Activated CD8-positive, alpha-beta T cell treated with anti-CD3 and anti-CD28 coated beads, Interleukin-2, amount 10 ng/mL, durations not matched to agents 7 days and 5 days (primary cell): ENCODE measurements around the gene TMEM245. TPM values are rescaled to one million over a fixed set of nuclear protein-coding genes. Genes with fewer than 3 reads are reported as not detected.

Experiments
- ATAC-seq: fragments of 150-1000 bp; cut with Tn5 transposase; one replicate; pipeline ENCODE4 v1.10.0; 2021; ENCODE audit warnings: moderate library complexity
- CTCF ChIA-PET: fragments of 350-600 bp; sonication (Branson Sonifier 250); formaldehyde crosslinking; loops from one replicate; lab custom pipeline; 2021; ENCODE audit warnings: antibody characterized with exemption; lab: Charles Lee
- POLR2A ChIA-PET: fragments of 350-600 bp; sonication (Branson Sonifier 250); formaldehyde crosslinking; loops from one replicate; lab custom pipeline; 2021; ENCODE audit warnings: antibody characterized with exemption; lab: Charles Lee
- DNase-seq: peaks from one replicate; pipeline ENCODE4 v3.0.0-alpha.2; 2020
- H3K27ac Mint-ChIP-seq: one replicate; pipeline ENCODE4 v1.8.0; 2021; ENCODE audit warnings: mild to moderate bottlenecking, mixed read lengths
- H3K27me3 Mint-ChIP-seq: one replicate; pipeline ENCODE4 v1.8.0; 2021; ENCODE audit warnings: low read depth, mixed read lengths
- H3K36me3 Mint-ChIP-seq: one replicate; pipeline ENCODE4 v1.8.0; 2021; ENCODE audit warnings: low read depth, mixed read lengths
- H3K4me1 Mint-ChIP-seq: one replicate; pipeline ENCODE4 v1.8.0; 2021; ENCODE audit warnings: low read depth, mixed read lengths
- H3K4me3 Mint-ChIP-seq: one replicate; pipeline ENCODE4 v1.8.0; 2021; ENCODE audit warnings: mild to moderate bottlenecking, mixed read lengths
- H3K9me3 Mint-ChIP-seq: one replicate; pipeline ENCODE4 v1.8.0; 2022; ENCODE audit warnings: mixed read lengths; ENCODE audit not compliant: insufficient read depth
- total RNA-seq, 2 experiments: library from RNA; stranded (reverse); gene quantifications; one replicate each; pipeline ENCODE4 v1.2.3, GENCODE V29; 2021

Gene TMEM245
- total RNA-seq, 2 experiments from 2014 or later: 27.4 to 30.2 TPM

DNA sequence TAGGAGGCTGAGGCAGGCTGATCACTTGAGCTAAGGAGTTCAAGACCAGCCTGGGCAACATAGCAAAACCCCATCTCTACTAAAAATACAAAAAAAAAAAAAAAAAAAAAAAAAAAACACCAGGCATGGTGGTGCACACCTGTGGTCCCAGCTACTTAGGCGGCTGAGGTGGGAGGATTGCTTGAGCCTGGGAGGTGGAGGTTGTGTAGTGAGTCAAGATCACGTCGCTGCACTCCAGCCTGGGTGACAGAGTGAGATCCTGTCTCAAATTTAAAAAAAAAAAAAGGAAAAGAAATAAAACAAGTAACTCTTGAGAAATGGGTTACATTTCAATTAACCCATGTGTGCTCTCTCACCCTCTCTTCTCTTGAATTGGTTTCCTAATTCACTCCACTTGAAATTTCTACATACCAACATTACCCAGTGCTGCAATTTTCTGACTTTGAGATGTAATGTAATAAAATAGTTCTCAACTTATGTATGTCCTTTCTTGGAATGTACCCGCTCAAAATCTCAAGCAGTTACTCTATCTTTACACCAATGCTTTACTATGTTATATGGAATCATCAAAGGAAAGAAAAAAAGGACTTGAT is 35.8 kb downstream of the TMEM245 start:
- Mint-ChIP-seq H3K27me3 (no peaks in the 10 kb centered on the region), H3K27ac (no peak overlapping the region), H3K4me1 (peaks cover 2% of the 10 kb centered on the region), H3K36me3 (peaks cover 57% of the 10 kb centered on the region), H3K9me3 (no peaks in the 10 kb centered on the region), H3K4me3 (no peak overlapping the region)
- ATAC-seq: no peak
- POLR2A ChIA-PET: interaction anchor here (0.6 kb wide), 1 partner anchor 345 kb away, joined by 3 read pairs; no protein-coding TSS in a partner anchor
- CTCF ChIA-PET: no interaction called here
- DNase-seq: no peak

DNA sequence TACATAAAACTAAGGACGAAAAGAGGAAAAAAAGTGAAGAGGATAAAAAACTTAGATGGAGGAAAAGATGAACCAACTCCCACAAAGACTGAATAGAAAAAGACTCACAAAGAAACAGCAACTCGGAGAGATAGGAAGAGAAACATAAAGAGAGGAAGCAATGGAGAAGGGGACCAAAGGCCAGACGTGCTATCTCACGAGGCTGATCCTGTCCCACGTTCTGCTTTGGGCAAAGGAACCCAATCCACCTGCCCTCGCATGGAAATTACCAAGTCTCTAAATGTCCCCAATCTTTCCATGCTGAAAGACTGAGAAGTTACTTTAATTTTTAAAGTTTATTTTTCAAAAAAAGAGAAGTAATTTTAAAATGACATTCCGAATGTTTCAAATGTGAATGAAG is 36.6 kb downstream of the TMEM245 start:
- POLR2A ChIA-PET: interaction anchor here (0.6 kb wide), 1 partner anchor 346 kb away, joined by 3 read pairs; no protein-coding TSS in a partner anchor
- Mint-ChIP-seq H3K27me3 (no peaks in the 10 kb centered on the region), H3K4me3 (no peak overlapping the region), H3K36me3 (peaks cover 61% of the 10 kb centered on the region), H3K9me3 (no peaks in the 10 kb centered on the region), H3K4me1 (peaks cover 2% of the 10 kb centered on the region), H3K27ac (no peak overlapping the region)
- DNase-seq (no peak), ATAC-seq (no peak)
- CTCF ChIA-PET: no interaction called here

DNA sequence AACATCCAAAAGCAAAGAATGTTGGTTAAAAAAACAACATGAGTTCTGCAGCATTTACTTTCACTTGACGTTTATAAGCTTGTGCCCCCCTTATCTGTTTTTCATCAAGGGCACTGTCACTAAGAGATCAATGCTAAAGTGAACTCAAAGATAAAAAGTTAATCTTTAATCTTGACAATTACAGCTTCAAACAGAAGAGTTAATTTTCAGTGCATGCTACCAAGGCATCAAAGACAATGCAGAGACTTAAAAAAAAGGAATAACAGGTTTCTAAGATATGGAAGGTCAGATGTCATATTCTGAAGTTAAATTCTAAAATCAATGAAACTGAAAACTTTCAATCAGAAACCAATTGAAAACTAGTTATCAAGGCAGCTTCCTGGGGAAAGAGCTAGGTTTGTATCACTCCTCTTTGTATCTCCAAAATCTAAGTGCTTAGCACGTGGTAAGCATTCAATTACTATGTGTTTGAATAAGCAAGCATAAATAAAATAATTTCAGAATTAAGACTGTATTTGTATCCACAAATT is 37.6 kb downstream of the TMEM245 start:
- CTCF ChIA-PET: interaction anchor here (1.1 kb wide), 1 partner anchor 18 kb away, joined by 3 read pairs; no protein-coding TSS in a partner anchor
- Mint-ChIP-seq H3K4me1 (peaks cover 2% of the 10 kb centered on the region), H3K4me3 (no peak overlapping the region), H3K27me3 (no peaks in the 10 kb centered on the region), H3K36me3 (peaks cover 65% of the 10 kb centered on the region), H3K27ac (no peak overlapping the region), H3K9me3 (no peaks in the 10 kb centered on the region)
- ATAC-seq (no peak), DNase-seq (no peak)
- POLR2A ChIA-PET: interaction anchor here (0.6 to 0.7 kb wide), 2 partner anchors 34 to 47 kb away, joined by 3 read pairs; no protein-coding TSS in a partner anchor

DNA sequence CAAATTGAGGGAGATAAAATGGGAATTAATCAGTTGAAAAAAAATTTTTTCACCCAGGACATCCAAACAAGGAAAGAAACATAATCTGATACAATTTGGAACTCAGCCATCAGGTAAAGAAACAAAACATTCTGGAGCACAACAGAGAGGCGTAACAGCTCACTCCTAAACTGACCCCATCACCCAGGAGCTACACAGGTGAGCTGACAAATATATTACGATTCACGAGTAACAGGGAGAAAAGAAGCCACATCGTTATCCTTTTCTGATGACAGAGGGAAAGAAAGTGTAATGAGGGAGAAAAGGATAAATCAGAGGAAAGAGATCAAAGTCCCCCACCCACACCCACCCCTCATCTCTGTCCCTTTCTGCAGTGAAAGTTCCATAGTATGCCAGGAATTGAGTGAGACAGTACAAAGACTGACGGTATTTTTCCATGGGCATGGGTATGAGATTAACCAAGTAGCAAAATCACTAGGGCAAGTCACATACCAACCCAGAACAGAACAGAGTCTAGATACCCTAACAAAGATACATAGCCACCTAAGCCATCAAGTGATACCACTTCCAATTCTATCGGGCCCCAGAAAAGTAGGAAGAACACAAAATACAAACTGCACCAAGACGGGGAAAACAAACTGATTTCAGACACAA is 45.4 kb downstream of the TMEM245 start:
- H3K9me3 Mint-ChIP-seq: no peaks in the 10 kb centered on the region
- POLR2A ChIA-PET: no interaction called here
- H3K36me3 Mint-ChIP-seq: peaks cover 51% of the 10 kb centered on the region
- ATAC-seq (no peak), DNase-seq (no peak)
- H3K27ac Mint-ChIP-seq: no peak overlapping the region
- CTCF ChIA-PET: no interaction called here
- H3K4me3 Mint-ChIP-seq: no peak overlapping the region
- H3K4me1 Mint-ChIP-seq: no peaks in the 10 kb centered on the region
- H3K27me3 Mint-ChIP-seq: no peaks in the 10 kb centered on the region

DNA sequence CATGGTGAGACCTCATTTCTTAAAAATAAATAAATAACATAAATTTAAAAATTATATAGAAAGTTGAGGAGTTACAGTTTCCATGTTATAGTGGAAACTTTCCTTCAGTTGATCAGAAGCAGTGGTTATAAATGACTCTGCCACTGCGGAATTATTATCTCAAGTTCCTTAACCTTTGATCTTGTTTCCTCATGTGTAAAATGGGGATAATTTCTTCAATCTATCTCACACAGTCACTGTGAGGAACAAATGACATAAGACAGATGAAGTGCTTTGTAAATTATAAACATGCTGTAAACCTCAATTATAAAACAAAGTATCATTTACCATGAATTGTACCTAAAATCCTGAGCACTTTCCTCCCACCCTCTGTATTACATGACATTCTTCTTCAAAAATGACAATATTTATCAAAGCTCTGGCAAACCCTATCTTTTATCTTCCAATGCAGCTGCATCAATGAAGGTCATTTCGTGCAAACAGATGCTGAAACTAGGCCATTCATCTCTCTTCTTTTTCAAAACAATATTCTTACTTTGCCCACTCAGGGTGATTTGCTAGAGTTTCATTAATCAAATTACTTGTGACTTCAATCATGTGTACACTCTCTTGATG is 46.8 kb downstream of the TMEM245 start:
- no peaks in the 10 kb centered on the region for H3K27me3 Mint-ChIP-seq

DNA sequence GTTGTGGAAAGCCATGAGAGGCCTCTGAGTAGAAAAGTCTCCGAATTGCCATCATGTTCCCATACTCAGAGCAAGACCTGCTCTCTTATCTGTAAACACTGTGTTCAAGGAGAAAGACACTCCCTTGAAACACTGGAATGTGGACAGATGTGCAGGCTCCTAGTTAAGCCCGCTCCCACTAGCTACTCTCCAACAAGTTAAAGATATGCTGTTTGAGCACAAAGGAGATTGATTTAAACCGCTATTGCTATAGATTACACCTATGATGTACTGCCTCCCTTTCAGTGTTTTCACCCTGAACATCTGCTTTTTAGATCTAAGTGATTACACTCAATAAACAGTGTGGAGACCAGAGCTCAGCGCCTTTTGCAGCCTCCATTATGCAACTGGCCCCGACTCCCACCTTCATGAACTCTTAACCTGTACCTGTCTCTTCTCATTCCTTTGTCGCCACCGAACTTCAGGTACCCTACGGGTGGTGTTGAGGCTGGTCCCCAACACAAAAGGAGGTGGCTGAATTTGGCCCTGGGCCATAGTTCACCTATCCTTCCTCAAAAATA is 47.5 kb downstream of the TMEM245 start:
- ChIA-PET CTCF (no interaction called here), POLR2A (no interaction called here)
- H3K36me3 Mint-ChIP-seq: peaks cover 37% of the 10 kb centered on the region
- no peak overlapping the region for H3K4me3 Mint-ChIP-seq
- no peak overlapping the region for H3K27ac Mint-ChIP-seq
- ATAC-seq: no peak
- no peak for DNase-seq
- no peaks in the 10 kb centered on the region for H3K9me3 Mint-ChIP-seq
- no peaks in the 10 kb centered on the region for H3K4me1 Mint-ChIP-seq
- no peaks in the 10 kb centered on the region for H3K27me3 Mint-ChIP-seq

More for the DNA sequence above, 46.8 kb downstream of the TMEM245 start:
- Mint-ChIP-seq H3K36me3 (peaks cover 37% of the 10 kb centered on the region), H3K4me3 (no peak overlapping the region), H3K27ac (no peak overlapping the region), H3K9me3 (no peaks in the 10 kb centered on the region), H3K4me1 (no peaks in the 10 kb centered on the region)
- DNase-seq: no peak
- CTCF ChIA-PET: no interaction called here
- ATAC-seq: no peak
- POLR2A ChIA-PET: no interaction called here

DNA sequence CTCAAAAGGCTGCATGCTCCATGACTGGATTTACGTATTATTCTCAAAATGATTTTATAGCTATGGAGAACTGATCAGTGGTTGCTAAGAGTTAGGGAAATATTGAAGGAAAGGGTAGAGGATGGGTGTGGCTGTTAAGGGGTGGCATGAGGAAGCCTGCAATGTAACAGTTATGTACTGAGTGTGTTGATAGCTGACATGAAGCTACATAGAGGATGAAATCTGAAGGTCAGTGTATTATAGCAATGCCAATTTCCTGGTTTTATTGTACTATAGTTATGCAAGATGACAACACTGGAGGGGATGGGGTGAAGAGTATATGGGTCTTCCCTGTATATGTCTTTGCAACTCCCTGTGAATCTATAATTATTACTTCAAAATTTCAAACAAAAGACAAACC is 51.0 kb downstream of the TMEM245 start:
- H3K36me3 Mint-ChIP-seq: peaks cover 28% of the 10 kb centered on the region
- no peaks in the 10 kb centered on the region for H3K27me3 Mint-ChIP-seq
- H3K27ac Mint-ChIP-seq: no peak overlapping the region
- H3K9me3 Mint-ChIP-seq: no peaks in the 10 kb centered on the region
- ChIA-PET CTCF (no interaction called here), POLR2A (no interaction called here)
- ATAC-seq (no peak), DNase-seq (no peak)
- H3K4me3 Mint-ChIP-seq: no peak overlapping the region
- no peaks in the 10 kb centered on the region for H3K4me1 Mint-ChIP-seq

DNA sequence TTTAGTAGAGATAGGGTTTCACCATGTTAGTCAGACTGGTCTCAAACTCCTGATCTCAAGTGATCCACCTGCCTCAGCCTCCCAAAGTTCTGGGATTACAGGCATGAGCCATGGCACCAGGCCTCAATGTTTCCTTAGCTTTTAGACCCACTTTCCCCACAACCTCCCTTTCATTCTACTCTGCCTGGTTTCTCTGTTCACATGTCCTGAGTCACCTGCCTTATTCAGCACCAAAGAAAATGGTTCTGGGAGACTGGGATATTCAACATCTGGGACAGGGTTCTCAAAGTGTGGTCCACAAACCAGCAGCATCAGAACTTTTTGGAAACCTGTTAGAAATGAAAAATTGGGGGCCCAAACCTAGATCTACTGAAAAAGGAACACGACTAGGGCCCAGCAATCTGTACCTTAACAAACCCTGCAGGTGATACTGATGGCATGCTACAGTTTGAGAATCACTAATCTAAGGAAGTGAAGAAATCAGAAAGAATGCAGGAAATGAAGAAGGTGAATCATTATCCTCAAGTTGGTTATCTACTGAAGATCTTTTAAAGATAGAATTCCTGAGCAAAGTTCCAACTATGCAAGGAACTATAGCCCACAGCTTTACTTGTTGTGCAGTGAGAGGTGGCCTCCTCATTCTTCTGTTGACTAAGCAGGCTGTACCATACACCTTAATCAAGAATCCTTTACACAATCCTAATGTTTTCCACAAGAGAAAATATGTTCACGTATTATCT is 54.6 kb downstream of the TMEM245 start:
- Mint-ChIP-seq H3K9me3 (no peaks in the 10 kb centered on the region), H3K4me1 (no peaks in the 10 kb centered on the region), H3K36me3 (peaks cover 28% of the 10 kb centered on the region), H3K27me3 (no peaks in the 10 kb centered on the region), H3K4me3 (no peak overlapping the region), H3K27ac (no peak overlapping the region)
- ATAC-seq: no peak
- DNase-seq: no peak
- CTCF ChIA-PET: no interaction called here
- POLR2A ChIA-PET: no interaction called here

DNA sequence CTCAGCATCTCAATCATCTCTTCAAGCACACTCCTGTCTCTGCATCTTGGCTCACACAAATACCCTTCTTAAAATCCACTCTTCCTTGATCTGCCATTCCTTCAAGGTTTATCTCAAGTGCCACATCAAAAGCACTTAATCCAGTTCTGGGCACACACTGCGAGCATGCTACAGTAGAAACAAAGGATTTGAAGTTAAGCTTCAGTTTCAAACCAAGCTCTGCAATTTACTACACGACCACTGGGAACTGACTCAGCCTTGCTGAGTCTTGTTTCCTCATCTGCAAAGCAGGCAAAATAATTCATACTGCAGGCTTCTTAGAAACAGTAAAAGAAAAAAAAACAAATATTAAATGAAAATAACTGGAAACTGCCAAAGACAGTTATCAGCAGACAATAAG is 56.0 kb downstream of the TMEM245 start:
- DNase-seq (no peak), ATAC-seq (no peak)
- H3K27ac Mint-ChIP-seq: no peak overlapping the region
- POLR2A ChIA-PET: no interaction called here
- H3K9me3 Mint-ChIP-seq: no peaks in the 10 kb centered on the region
- CTCF ChIA-PET: interaction anchor here (0.8 kb wide), 1 partner anchor 15 kb away, joined by 3 read pairs; no protein-coding TSS in a partner anchor
- no peaks in the 10 kb centered on the region for H3K4me1 Mint-ChIP-seq
- H3K27me3 Mint-ChIP-seq: no peaks in the 10 kb centered on the region
- H3K4me3 Mint-ChIP-seq: no peak overlapping the region
- H3K36me3 Mint-ChIP-seq: peaks cover 38% of the 10 kb centered on the region

DNA sequence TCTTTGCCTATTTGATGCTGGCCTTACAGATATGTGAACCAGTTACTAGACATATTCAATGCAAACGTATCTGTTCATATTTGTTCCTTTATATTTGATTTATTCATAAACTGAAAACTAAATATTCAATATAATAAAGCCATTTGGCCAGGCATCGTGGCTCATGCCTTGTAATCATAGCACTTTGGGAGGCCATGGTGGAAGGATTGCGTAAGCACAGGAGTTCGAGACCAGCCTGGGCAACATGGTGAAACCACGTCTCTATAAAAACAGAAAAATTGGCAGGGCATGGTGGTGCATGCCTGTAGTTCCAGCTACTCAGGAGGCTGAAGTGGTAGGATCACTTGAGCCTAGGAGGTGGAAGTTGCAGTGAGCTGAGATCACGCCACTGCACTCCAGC is 57.2 kb downstream of the TMEM245 start:
- H3K36me3 Mint-ChIP-seq: peaks cover 36% of the 10 kb centered on the region
- POLR2A ChIA-PET: no interaction called here
- ATAC-seq (no peak), DNase-seq (no peak)
- no peaks in the 10 kb centered on the region for H3K9me3 Mint-ChIP-seq
- CTCF ChIA-PET: no interaction called here
- no peak overlapping the region for H3K27ac Mint-ChIP-seq
- no peaks in the 10 kb centered on the region for H3K4me1 Mint-ChIP-seq
- no peaks in the 10 kb centered on the region for H3K27me3 Mint-ChIP-seq
- H3K4me3 Mint-ChIP-seq: no peak overlapping the region

DNA sequence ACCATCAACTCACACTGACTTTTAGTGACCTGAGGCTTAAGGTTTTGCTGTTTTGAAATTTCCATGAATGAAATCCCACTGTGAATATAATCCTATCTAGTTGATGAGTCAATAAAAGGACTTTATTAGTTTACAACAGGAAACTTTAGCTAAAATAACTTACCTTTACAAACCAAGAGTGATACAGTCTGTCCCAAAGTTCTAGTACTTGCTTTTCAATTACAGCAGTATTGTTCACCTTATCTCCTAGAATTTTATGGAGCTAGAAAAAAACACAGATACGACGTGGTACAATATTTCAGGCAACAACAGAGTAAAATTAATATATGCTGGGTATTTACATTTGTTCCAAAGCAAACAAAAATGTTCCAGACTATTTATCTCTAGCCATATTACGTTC is 59.6 kb downstream of the TMEM245 start:
- POLR2A ChIA-PET: interaction anchor here (1.1 kb wide), 1 partner anchor 58 kb away, joined by 3 read pairs; no protein-coding TSS in a partner anchor
- no peak for ATAC-seq
- Mint-ChIP-seq H3K4me1 (no peaks in the 10 kb centered on the region), H3K4me3 (no peak overlapping the region), H3K36me3 (peaks cover 43% of the 10 kb centered on the region), H3K27me3 (no peaks in the 10 kb centered on the region), H3K9me3 (no peaks in the 10 kb centered on the region), H3K27ac (no peak overlapping the region)
- no peak for DNase-seq
- CTCF ChIA-PET: interaction anchor here (0.9 kb wide), 1 partner anchor 16 kb away, joined by 3 read pairs; no protein-coding TSS in a partner anchor
